Keratinocyte (primary cell): ENCODE data around the gene ATXN7L2. TPM values are rescaled to one million over a fixed set of nuclear protein-coding genes. Genes with fewer than 3 reads are reported as not detected.

Source experiments
- DNase-seq: peaks from one replicate; pipeline ENCODE4 v3.0.0-alpha.2; 2011; ENCODE audit warnings: low read depth, missing footprints, low spot score
- FAIRE-seq: peaks from 2 replicates; lab custom pipeline; 2011; peaks lifted over from hg19 to GRCh38; lab: Jason Lieb, UNC
- H2AFZ ChIP-seq: 2 replicates; pipeline ENCODE4 v1.6.0; 2012; ENCODE audit warnings: low read length, control low read depth, inconsistent platforms; ENCODE audit not compliant: control insufficient read depth
- H3K27ac ChIP-seq: 2 replicates; pipeline ENCODE4 v1.5.1; 2011; ENCODE audit warnings: low read length; ENCODE audit not compliant: control insufficient read depth, insufficient read depth
- H3K27me3 ChIP-seq: 3 replicates; pipeline ENCODE4 v1.6.0; 2011; ENCODE audit warnings: low read length; ENCODE audit not compliant: control insufficient read depth, insufficient read depth; ENCODE audit errors: extremely low read depth
- H3K36me3 ChIP-seq, 2 experiments: 2 replicates in 1 of 2; 3 replicates in 1 of 2; pipeline ENCODE4 v1.5.1; 2011; ENCODE audit warnings: low read length in 2 of 2, mild to moderate bottlenecking in 1 of 2; ENCODE audit not compliant: control insufficient read depth in 2 of 2, insufficient read depth in 2 of 2; ENCODE audit errors: extremely low read depth in 1 of 2
- H3K4me1 ChIP-seq: 3 replicates; pipeline ENCODE4 v1.5.1; 2011; ENCODE audit warnings: low read length; ENCODE audit not compliant: control insufficient read depth, insufficient read depth; ENCODE audit errors: extremely low read depth
- H3K4me2 ChIP-seq: 3 replicates; pipeline ENCODE4 v1.6.0; 2011; ENCODE audit warnings: low read depth, low read length; ENCODE audit not compliant: control insufficient read depth, insufficient read depth; ENCODE audit errors: extremely low read depth
- H3K4me3 ChIP-seq, 3 experiments: fragments of 200-600 bp in 1 of 3; sonication (generic) in 1 of 3; 2 replicates in 2 of 3; 3 replicates in 1 of 3; pipeline ENCODE4 v1.5.1; 2011 to 2016; ENCODE audit warnings: low read length in 3 of 3, mild to moderate bottlenecking in 3 of 3, control low read depth in 2 of 3, inconsistent platforms in 1 of 3, low read depth in 1 of 3, mixed read lengths in 1 of 3, mixed run types in 1 of 3, moderate library complexity in 1 of 3; ENCODE audit not compliant: control insufficient read depth in 2 of 3, insufficient read depth in 2 of 3; ENCODE audit errors: extremely low read depth in 1 of 3
- H3K79me2 ChIP-seq: 2 replicates; pipeline ENCODE4 v1.6.0; 2012; ENCODE audit warnings: low read length; ENCODE audit not compliant: control insufficient read depth, insufficient read depth
- H3K9ac ChIP-seq: 3 replicates; pipeline ENCODE4 v1.6.0; 2011; ENCODE audit warnings: low read length; ENCODE audit not compliant: control insufficient read depth, insufficient read depth; ENCODE audit errors: extremely low read depth
- H3K9me1 ChIP-seq: 3 replicates; pipeline ENCODE4 v1.6.0; 2011; ENCODE audit warnings: low read length; ENCODE audit not compliant: control insufficient read depth, insufficient read depth; ENCODE audit errors: extremely low read depth
- H3K9me3 ChIP-seq: 2 replicates; pipeline ENCODE4 v1.5.1; 2012; ENCODE audit warnings: low read depth, low read length; ENCODE audit not compliant: control insufficient read depth
- H4K20me1 ChIP-seq: 3 replicates; pipeline ENCODE4 v1.6.0; 2011; ENCODE audit warnings: low read length; ENCODE audit not compliant: control insufficient read depth, insufficient read depth; ENCODE audit errors: extremely low read depth
- EZH2 ChIP-seq: IDR thresholded peaks from one replicate; pipeline ENCODE4 v1.6.1; 2012; ENCODE audit warnings: inconsistent platforms, mild to moderate bottlenecking, low read length, moderate library complexity
- dilution Hi-C: fragments of 300-500 bp; cut with MboI; formaldehyde crosslinking; loops from one replicate; pipeline ENCODE4 v1.7.0; 2020; ENCODE audit warnings: low sequenced_read_pairs; ENCODE audit not compliant: extremely low pct_ligation_motif_present
- polyA plus RNA-seq, 5 experiments: library from polyadenylated mRNA; depleted of rRNA in 3 of 5; stranded (reverse) in 3 of 5; stranded (forward) in 1 of 5; unstranded in 1 of 5; fragments of >200 nt; gene quantifications; 1 replicate in 1 of 5; 2 replicates in 3 of 5; 3 replicates in 1 of 5; pipeline versions ENCODE4 v1.2.1 to v1.2.3, GENCODE V29; 2011 to 2012; ENCODE audit warnings: missing spikeins in 2 of 5, low read depth in 1 of 5, low replicate concordance in 1 of 5
- TF ChIP-seq, protein P1 (sequence below), 3 experiments: IDR thresholded peaks in 1 of 3; conservative IDR thresholded peaks in 1 of 3; optimal IDR thresholded peaks in 1 of 3; 2 replicates in 2 of 3; 3 replicates in 1 of 3; pipeline versions ENCODE3 to v1.5.1; 2011; ENCODE audit warnings: low read length in 3 of 3, mild to moderate bottlenecking in 3 of 3, moderate library complexity in 2 of 3, control low read depth in 1 of 3, inconsistent platforms in 1 of 3; ENCODE audit not compliant: insufficient read depth in 2 of 3; ENCODE audit errors: extremely low read depth in 1 of 3

Gene ATXN7L2
- polyA plus RNA-seq, 1 donor (not counting 4 experiments of a cell fraction or from before 2014, with no cell fraction given), result 1.2 TPM

GRCh38 chr1:109539676-109540075 is 56.0 kb downstream of the ATXN7L2 start, which contains the start of gene GPR61:
TSS of gene GPR61 (plus strand) at chr1:109539872. CDS start at chr1:109543023, 3,151 bp downstream.
- FAIRE-seq, result no peak
- no peak for TF ChIP-seq EZH2
- TF ChIP-seq, protein P1, sequence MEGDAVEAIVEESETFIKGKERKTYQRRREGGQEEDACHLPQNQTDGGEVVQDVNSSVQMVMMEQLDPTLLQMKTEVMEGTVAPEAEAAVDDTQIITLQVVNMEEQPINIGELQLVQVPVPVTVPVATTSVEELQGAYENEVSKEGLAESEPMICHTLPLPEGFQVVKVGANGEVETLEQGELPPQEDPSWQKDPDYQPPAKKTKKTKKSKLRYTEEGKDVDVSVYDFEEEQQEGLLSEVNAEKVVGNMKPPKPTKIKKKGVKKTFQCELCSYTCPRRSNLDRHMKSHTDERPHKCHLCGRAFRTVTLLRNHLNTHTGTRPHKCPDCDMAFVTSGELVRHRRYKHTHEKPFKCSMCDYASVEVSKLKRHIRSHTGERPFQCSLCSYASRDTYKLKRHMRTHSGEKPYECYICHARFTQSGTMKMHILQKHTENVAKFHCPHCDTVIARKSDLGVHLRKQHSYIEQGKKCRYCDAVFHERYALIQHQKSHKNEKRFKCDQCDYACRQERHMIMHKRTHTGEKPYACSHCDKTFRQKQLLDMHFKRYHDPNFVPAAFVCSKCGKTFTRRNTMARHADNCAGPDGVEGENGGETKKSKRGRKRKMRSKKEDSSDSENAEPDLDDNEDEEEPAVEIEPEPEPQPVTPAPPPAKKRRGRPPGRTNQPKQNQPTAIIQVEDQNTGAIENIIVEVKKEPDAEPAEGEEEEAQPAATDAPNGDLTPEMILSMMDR (optimal IDR thresholded peaks at IDR 0.05 in 1 of 3, IDR thresholded peaks at IDR 0.05 in 1 of 3, conservative IDR thresholded peaks at IDR 0.05 in 1 of 3; ENCODE audit: extremely low read depth in 1 of 3, insufficient read depth in 2 of 3, low read length in 3 of 3), result no peak
- no peak within 1 kb of the TSS for H3K9ac ChIP-seq
- H3K36me3 ChIP-seq, result no peaks in the 10 kb centered on the region
- H3K79me2 ChIP-seq, result no peaks in the 10 kb centered on the region
- H2AFZ ChIP-seq, result no peak within 1 kb of the TSS
- no peaks in the 10 kb centered on the region for H3K27me3 ChIP-seq
- no peaks in the 10 kb centered on the region for H3K9me3 ChIP-seq
- no peaks in the 10 kb centered on the region for H4K20me1 ChIP-seq
- no peak within 1 kb of the TSS for H3K27ac ChIP-seq
- H3K4me1 ChIP-seq, result no peaks in the 10 kb centered on the region
- DNase-seq, result no peak
- dilution Hi-C loops, result no loop called here
- no peaks in the 10 kb centered on the region for H3K9me1 ChIP-seq
- no peak within 1 kb of the TSS for H3K4me2 ChIP-seq
- no peak within 1 kb of the TSS for H3K4me3 ChIP-seq

GRCh38 chr1:109541102-109541501 is 57.4 kb downstream of the ATXN7L2 start:
- FAIRE-seq (no peak), DNase-seq (no peak)
- TF ChIP-seq EZH2, result no peak
- TF ChIP-seq, protein P1 (optimal IDR thresholded peaks at IDR 0.05 in 1 of 3, IDR thresholded peaks at IDR 0.05 in 1 of 3, conservative IDR thresholded peaks at IDR 0.05 in 1 of 3; ENCODE audit: extremely low read depth in 1 of 3, insufficient read depth in 2 of 3, low read length in 3 of 3), result no peak
- no peaks in the 10 kb centered on the region for H3K4me1 ChIP-seq
- no peak overlapping the region for H3K4me3 ChIP-seq
- dilution Hi-C loops, result no loop called here
- no peaks in the 10 kb centered on the region for H4K20me1 ChIP-seq
- H2AFZ ChIP-seq, result no peak overlapping the region
- no peaks in the 10 kb centered on the region for H3K9me3 ChIP-seq
- no peaks in the 10 kb centered on the region for H3K9me1 ChIP-seq
- no peak overlapping the region for H3K9ac ChIP-seq
- no peak overlapping the region for H3K4me2 ChIP-seq
- no peak overlapping the region for H3K27ac ChIP-seq
- H3K27me3 ChIP-seq, result no peaks in the 10 kb centered on the region
- H3K36me3 ChIP-seq, result no peaks in the 10 kb centered on the region
- no peaks in the 10 kb centered on the region for H3K79me2 ChIP-seq

Other genes starting within 250 kb of the ATXN7L2 start
- 7.3 to 13.7 TPM (median 12.6 TPM) in 3 replicates for gene CELSR2, start 234.4 kb upstream of the ATXN7L2 start, polyA plus RNA-seq
- gene PSRC1, start 200.8 kb upstream of the ATXN7L2 start, polyA plus RNA-seq, result 2.9 to 10.2 TPM (median 9.4 TPM) in 3 replicates
- 0.68 to 1.1 TPM (median 0.85 TPM) in 3 replicates for gene MYBPHL, start 176.9 kb upstream of the ATXN7L2 start, polyA plus RNA-seq
- gene SORT1, start 86.0 kb upstream of the ATXN7L2 start, polyA plus RNA-seq, result 1.3 to 2.8 TPM (median 1.6 TPM) in 3 replicates
- 111 to 150 TPM (median 131 TPM) in 3 replicates for gene PSMA5, start 57.5 kb upstream of the ATXN7L2 start, polyA plus RNA-seq
- gene SYPL2, start 17.4 kb upstream of the ATXN7L2 start, polyA plus RNA-seq, result not detected in 3 replicates
- 4.9 to 7.6 TPM (median 5.0 TPM) in 3 replicates for gene CYB561D1, start 10.2 kb downstream of the ATXN7L2 start, polyA plus RNA-seq
- 0.20 to 0.26 TPM (median 0.24 TPM) in 3 replicates for gene AMIGO1, start 25.8 kb downstream of the ATXN7L2 start, polyA plus RNA-seq
- 0.12 to 0.17 TPM in 2 of 3 replicates, not detected in the other for gene GPR61, start 56.0 kb downstream of the ATXN7L2 start, polyA plus RNA-seq
- 8.3 to 14.1 TPM (median 10.3 TPM) in 3 replicates for gene GNAI3, start 64.7 kb downstream of the ATXN7L2 start, polyA plus RNA-seq
- gene GNAT2, start 135.7 kb downstream of the ATXN7L2 start, polyA plus RNA-seq, result 0.17 to 0.23 TPM in 2 of 3 replicates, not detected in the other
- 17.6 to 23.6 TPM (median 21.4 TPM) in 3 replicates for gene AMPD2, start 135.9 kb downstream of the ATXN7L2 start, polyA plus RNA-seq
- gene GSTM4, start 172.2 kb downstream of the ATXN7L2 start, polyA plus RNA-seq, result 13.3 to 15.9 TPM (median 14.1 TPM) in 3 replicates
- gene GSTM2, start 184.2 kb downstream of the ATXN7L2 start, polyA plus RNA-seq, result 11.1 to 14.9 TPM (median 14.7 TPM) in 3 replicates
- 11.2 to 18.2 TPM (median 13.5 TPM) in 3 replicates for gene GSTM1, start 203.9 kb downstream of the ATXN7L2 start, polyA plus RNA-seq
- not detected in 3 replicates for gene GSTM5, start 228.3 kb downstream of the ATXN7L2 start, polyA plus RNA-seq